Measurements from ENCODE around the gene PCDH17. TPM values are rescaled to one million over a fixed set of nuclear protein-coding genes. Genes with fewer than 3 reads are reported as not detected.

The PCDH17 gene
- total and polyA plus RNA-seq, 2 of the 8 experiments (the other 6 are each of a cell fraction or from before 2014, with no cell fraction given), result 0.20 to 0.60 TPM

GRCh38 chr13:57726981-57727380 is 95.4 kb downstream of the PCDH17 start (continued):
- TF ChIP-seq BRCA1 (IDR thresholded peaks at IDR 0.05; ENCODE audit: low read depth, low read length) (no peak), ZNF274 (IDR thresholded peaks at IDR 0.05; ENCODE audit: borderline replicate concordance, extremely low read depth, low read length) (no peak), RFX5 (IDR thresholded peaks at IDR 0.05; ENCODE audit: borderline replicate concordance, low read depth, low read length) (no peak)

Measured in H1 (cell line).